H1 (cell line): ENCODE measurements around the gene PI4K2A. TPM values are rescaled to one million over a fixed set of nuclear protein-coding genes. Genes with fewer than 3 reads are reported as not detected.

Experiments
- CTCF ChIA-PET: fragments of 300-600 bp; sonication (Branson Sonifier 250); formaldehyde crosslinking; loops from one replicate; lab custom pipeline; 2021; ENCODE audit not compliant: partially characterized antibody; lab: Charles Lee
- POLR2A ChIA-PET: fragments of 300-600 bp; sonication (Branson Sonifier 250); formaldehyde crosslinking; loops from one replicate; lab custom pipeline; 2021; ENCODE audit warnings: inconsistent platforms; ENCODE audit not compliant: partially characterized antibody; lab: Charles Lee
- DNase-seq, 2 experiments: peaks; one replicate each; pipeline versions ENCODE4 v3.0.0 to v3.0.0-alpha.2; 2010 to 2022; ENCODE audit warnings: low spot score in 2 of 2, low read depth in 1 of 2, mixed read lengths in 1 of 2
- FAIRE-seq: peaks from 2 replicates; lab custom pipeline; 2011; peaks lifted over from hg19 to GRCh38; lab: Jason Lieb, UNC
- H2AFZ ChIP-seq: 2 replicates; pipeline ENCODE4 v1.8.1; 2012; ENCODE audit warnings: low read length, inconsistent platforms
- H2AK5ac ChIP-seq: 2 replicates; pipeline ENCODE4 v1.6.1; 2013; ENCODE audit warnings: low read depth, low read length
- H2BK120ac ChIP-seq: replicated peaks from 2 replicates; pipeline ENCODE3; 2013; ENCODE audit warnings: low read depth, low read length, inconsistent platforms
- H2BK12ac ChIP-seq: 2 replicates; pipeline ENCODE4 v1.6.1; 2013; ENCODE audit warnings: low read depth, low read length
- H2BK15ac ChIP-seq: 2 replicates; pipeline ENCODE4 v1.6.1; 2013; ENCODE audit warnings: low read length
- H2BK20ac ChIP-seq: 2 replicates; pipeline ENCODE4 v1.6.1; 2013; ENCODE audit warnings: low read length
- H2BK5ac ChIP-seq: 2 replicates; pipeline ENCODE4 v1.6.1; 2013; ENCODE audit warnings: low read depth, low read length
- H3K14ac ChIP-seq: 2 replicates; pipeline ENCODE4 v1.6.1; 2013; ENCODE audit warnings: inconsistent platforms; ENCODE audit not compliant: insufficient read length
- H3K18ac ChIP-seq: 2 replicates; pipeline ENCODE4 v1.6.1; 2013; ENCODE audit warnings: low read length; ENCODE audit errors: extremely low read depth
- H3K23ac ChIP-seq: 2 replicates; pipeline ENCODE4 v1.6.1; 2013; ENCODE audit warnings: inconsistent platforms; ENCODE audit not compliant: insufficient read length
- H3K23me2 ChIP-seq: 2 replicates; pipeline ENCODE4 v1.6.1; 2013; ENCODE audit warnings: low read depth, low read length
- H3K27ac ChIP-seq: 2 replicates; pipeline ENCODE4 v1.6.1; 2011; ENCODE audit warnings: low read depth, low read length, inconsistent platforms
- H3K27me3 ChIP-seq, 4 experiments: replicated peaks in 1 of 4; 1 replicate in 1 of 4; 2 replicates in 3 of 4; pipeline versions ENCODE4 v1.6.1 to v1.8.1; 2011 to 2013; ENCODE audit warnings: low read length in 3 of 4, mild to moderate bottlenecking in 3 of 4, inconsistent platforms in 2 of 4, mixed read lengths in 2 of 4, moderate library complexity in 1 of 4; ENCODE audit not compliant: control insufficient read depth in 3 of 4, insufficient read depth in 3 of 4; ENCODE audit errors: extremely low read depth in 1 of 4
- H3K36me3 ChIP-seq, 4 experiments: 2 replicates each; pipeline versions ENCODE4 v1.6.1 to v1.8.1; 2011 to 2013; ENCODE audit warnings: mild to moderate bottlenecking in 4 of 4, low read length in 3 of 4, moderate library complexity in 2 of 4, control low read depth in 1 of 4, inconsistent platforms in 1 of 4; ENCODE audit not compliant: insufficient read depth in 4 of 4, control insufficient read depth in 2 of 4
- H3K4ac ChIP-seq: replicated peaks from 2 replicates; pipeline ENCODE3; 2013; ENCODE audit warnings: low read length, low read depth, mixed read lengths, inconsistent platforms; ENCODE audit not compliant: insufficient read length
- H3K4me1 ChIP-seq, 4 experiments: replicated peaks in 1 of 4; 1 replicate in 1 of 4; 2 replicates in 3 of 4; pipeline versions ENCODE4 v1.6.1 to v1.8.1; 2011 to 2013; ENCODE audit warnings: low read length in 3 of 4, inconsistent platforms in 2 of 4, mixed read lengths in 1 of 4; ENCODE audit not compliant: insufficient read depth in 4 of 4, control insufficient read depth in 3 of 4
- H3K4me2 ChIP-seq, 2 experiments: 2 replicates each; pipeline versions ENCODE4 v1.6.1 to v1.8.1; 2011 to 2013; ENCODE audit warnings: low read depth in 2 of 2, low read length in 2 of 2, control low read depth in 1 of 2, inconsistent platforms in 1 of 2, mild to moderate bottlenecking in 1 of 2; ENCODE audit not compliant: insufficient read depth in 1 of 2
- H3K4me3 ChIP-seq, 4 experiments: fragments of 200-600, 300-600 bp in 1 of 4; sonication (generic), shearing (Covaris generic), sonication (Bioruptor Twin) in 1 of 4; 2 replicates each; pipeline versions ENCODE4 v1.5.1 to v1.8.1; 2011 to 2016; ENCODE audit warnings: low read length in 4 of 4, low read depth in 3 of 4, control low read depth in 2 of 4, inconsistent platforms in 2 of 4, mild to moderate bottlenecking in 2 of 4, mixed read lengths in 1 of 4, moderate library complexity in 1 of 4; ENCODE audit not compliant: insufficient read depth in 2 of 4; ENCODE audit errors: extremely low read depth in 1 of 4
- H3K56ac ChIP-seq: replicated peaks from 2 replicates; pipeline ENCODE3; 2013; ENCODE audit warnings: low read depth, mild to moderate bottlenecking, mixed read lengths, low read length, inconsistent platforms; ENCODE audit not compliant: insufficient read length
- H3K79me1 ChIP-seq: 2 replicates; pipeline ENCODE4 v1.6.1; 2013; ENCODE audit warnings: low read depth, low read length, control low read depth
- H3K79me2 ChIP-seq, 2 experiments: 2 replicates each; pipeline versions ENCODE4 v1.6.1 to v1.8.1; 2012 to 2013; ENCODE audit warnings: low read length in 2 of 2, mild to moderate bottlenecking in 2 of 2, inconsistent platforms in 1 of 2; ENCODE audit not compliant: insufficient read depth in 2 of 2, control insufficient read depth in 1 of 2
- H3K9ac ChIP-seq, 4 experiments: replicated peaks in 1 of 4; 1 replicate in 1 of 4; 2 replicates in 3 of 4; pipeline versions ENCODE4 v1.6.1 to v1.8.1; 2011 to 2013; ENCODE audit warnings: low read depth in 3 of 4, low read length in 3 of 4, control low read depth in 2 of 4, mild to moderate bottlenecking in 2 of 4, moderate library complexity in 2 of 4, inconsistent platforms in 1 of 4; ENCODE audit errors: extremely low read depth in 1 of 4
- H3K9me3 ChIP-seq, 2 experiments: 2 replicates each; pipeline versions ENCODE4 v1.6.1 to v1.8.1; 2012 to 2013; ENCODE audit warnings: mild to moderate bottlenecking in 2 of 2, moderate library complexity in 2 of 2, control low read depth in 1 of 2, inconsistent platforms in 1 of 2, low read depth in 1 of 2, low read length in 1 of 2, mixed read lengths in 1 of 2; ENCODE audit not compliant: insufficient read depth in 2 of 2
- H4K20me1 ChIP-seq, 2 experiments: replicated peaks in 1 of 2; 2 replicates each; pipeline versions ENCODE3 to v1.8.1; 2011 to 2013; ENCODE audit warnings: inconsistent platforms in 2 of 2, low read length in 2 of 2, mild to moderate bottlenecking in 1 of 2; ENCODE audit not compliant: insufficient read depth in 2 of 2, control insufficient read depth in 1 of 2
- H4K5ac ChIP-seq: 2 replicates; pipeline ENCODE4 v1.6.1; 2013; ENCODE audit warnings: low read length, low read depth, mixed read lengths, inconsistent platforms; ENCODE audit not compliant: insufficient read length
- H4K8ac ChIP-seq: 2 replicates; pipeline ENCODE4 v1.8.0; 2013; ENCODE audit warnings: mild to moderate bottlenecking, moderate library complexity, low read length, inconsistent platforms; ENCODE audit not compliant: insufficient read depth; ENCODE audit errors: extremely low read depth
- H4K91ac ChIP-seq: replicated peaks from 2 replicates; pipeline ENCODE3; 2013; ENCODE audit warnings: low read length, mixed read lengths, inconsistent platforms; ENCODE audit not compliant: insufficient read length
- ASH2L ChIP-seq: fragments of 200-600, 300-600 bp; sonication (generic); IDR thresholded peaks from one replicate; pipeline ENCODE4 v1.7.1; 2017; ENCODE audit warnings: low read length
- CBX8 ChIP-seq: fragments of 300-800, 300-1000 bp; sonication (generic); IDR thresholded peaks from 2 replicates; pipeline ENCODE4 v1.7.1; 2016; ENCODE audit warnings: low read depth, low read length, borderline replicate concordance
- GTF2F1 ChIP-seq: IDR thresholded peaks from 2 replicates; pipeline ENCODE4 v1.6.1; 2012; ENCODE audit warnings: low read depth, low read length, improper control_type of control experiment, borderline replicate concordance
- SP4 ChIP-seq: IDR thresholded peaks from 2 replicates; pipeline ENCODE4 v1.6.1; 2012; ENCODE audit warnings: low read length, inconsistent platforms
- WGBS, 2 experiments: shearing (Covaris generic) in 1 of 2; methylation state at CpG; one replicate each; pipeline versions ENCODE4 v1.1.6 to v1.1.7; 2013 to 2015; ENCODE audit warnings: low lambda C conversion rate in 2 of 2, mixed read lengths in 2 of 2, inconsistent platforms in 1 of 2, low coverage in 1 of 2, missing lambda C conversion rate in 1 of 2; ENCODE audit not compliant: insufficient replicate concordance in 2 of 2, insufficient coverage in 1 of 2, insufficient read length in 1 of 2; ENCODE audit errors: extremely low coverage in 1 of 2, missing lambda C conversion rate in 1 of 2; 5-methylcytosine and 5-hydroxymethylcytosine counted together
- polyA plus RNA-seq, 7 experiments: library from polyadenylated mRNA; depleted of rRNA in 3 of 7; stranded (reverse) in 5 of 7; unstranded in 2 of 7; fragments of >200 nt in 5 of 7; fragments of 200-250 nt in 2 of 7; gene quantifications; 1 replicate in 5 of 7; 2 replicates in 1 of 7; 4 replicates in 1 of 7; pipeline versions ENCODE4 v1.2.1 to v1.2.3, GENCODE V29; 2011 to 2013; ENCODE audit warnings: missing spikeins in 2 of 7, mixed read lengths in 2 of 7
- total RNA-seq: library from RNA; stranded (reverse); fragmentation: NEBNext Ultra II Directional; extraction: Animal tissue kit (Norgen Biotek cat#: 25700); gene quantifications from 2 replicates; pipeline ENCODE4 v1.2.1, GENCODE V29; 2021

The PI4K2A gene
- total and polyA plus RNA-seq, 2 of the 8 experiments (the other 6 are each of a cell fraction or from before 2014, with no cell fraction given), result 20.7 to 21.9 TPM

GRCh38 chr10:97714401-97715258, 74.2 kb downstream of the PI4K2A start:
- no peak overlapping the region for H2AK5ac ChIP-seq
- H3K4me2 ChIP-seq, result peak overlapping the region; percentile 74 to 97
- H3K79me1 ChIP-seq, result 0 out of 2 replicates have a peak, but pooled peaks cover 2% of the 10 kb centered on the region
- peaks cover 0 to 5% of the 10 kb centered on the region in 2 experiments; a peak in 1 of 4 replicates for H3K79me2 ChIP-seq
- H2BK120ac ChIP-seq, result no peak overlapping the region
- 0 out of 2 replicates have a peak overlapping the region, but pooled peaks have one; percentile 72 for H2BK20ac ChIP-seq
- peak overlapping the region; percentile 47 to 78 (median 66) for H3K4me3 ChIP-seq
- H2BK15ac ChIP-seq, result peak overlapping the region; percentile 97
- peak overlapping the region; percentile 77; the same call in 1 of the 2 replicates for H3K27ac ChIP-seq
- 2% methylated on average over 17 of the region's 74 CpGs; no CpG with 5 or more reads in 1 of the 2 experiments for WGBS, 2 experiments
- no peak overlapping the region for H3K23ac ChIP-seq
- CTCF ChIA-PET, result interaction anchor here (0.7 to 20.9 kb wide), 7 partner anchors 9 to 327 kb away, joined by 3 to 773 read pairs (median 9); partner anchors contain the start of genes AVPI1 and ZFYVE27
- peak overlapping the region; percentile 95 for H2BK5ac ChIP-seq
- H2AFZ ChIP-seq, result peak overlapping the region; percentile 90; the same call in 1 of the 2 replicates
- FAIRE-seq (no peak), DNase-seq (peak in 1 of 2 experiments; percentile 84)
- peak overlapping the region; percentile 58 for H4K5ac ChIP-seq
- H3K4me1 ChIP-seq, result peaks cover 5 to 20% (median 13%) of the 10 kb centered on the region in 4 experiments
- H3K4ac ChIP-seq, result peak overlapping the region; percentile 44
- H3K56ac ChIP-seq, result peak overlapping the region; percentile 55
- H3K9ac ChIP-seq, result peak overlapping the region; percentile 49 to 90 (median 84)
- peak overlapping the region; percentile 94; the same call in 1 of the 2 replicates for H2BK12ac ChIP-seq
- peaks cover 0 to 16% (median 4%) of the 10 kb centered on the region in 4 experiments; a peak in 3 of 8 replicates for H3K36me3 ChIP-seq
- H4K8ac ChIP-seq, result peak overlapping the region; percentile 90; the same call in 1 of the 2 replicates
- peak overlapping the region; percentile 62 for H4K91ac ChIP-seq
- POLR2A ChIA-PET, result interaction anchor here (0.5 to 12.5 kb wide), 15 partner anchors 9 to 281 kb away, joined by 3 to 234 read pairs (median 5); partner anchors contain the start of genes AVPI1 and ZFYVE27
- peaks cover 16% of the 10 kb centered on the region for H3K23me2 ChIP-seq
- peak overlapping the region; percentile 98 for H3K18ac ChIP-seq
- H3K27me3 ChIP-seq, result no peaks in the 10 kb centered on the region
- H3K9me3 ChIP-seq, result no peaks in the 10 kb centered on the region
- H3K14ac ChIP-seq, result no peak overlapping the region
- no peaks in the 10 kb centered on the region for H4K20me1 ChIP-seq
- TF ChIP-seq SP4 (no peak; the same call in 1 of the 2 replicates), CBX8 (no peak), GTF2F1 (no peak), ASH2L (peak; percentile 82)
